IMR-90 (cell line): ENCODE data around the gene ERAS. TPM values are rescaled to one million over a fixed set of nuclear protein-coding genes. Genes with fewer than 3 reads are reported as not detected.

Source experiments
- ATAC-seq: fragments of 200-7000 bp; cut with Tn5 transposase; 2 replicates; pipeline ENCODE4 v1.9.1; 2020; ENCODE audit warnings: low read depth, mild to moderate bottlenecking, moderate library complexity
- BruUV-seq: library from RNA; stranded (reverse); fragments of 400-500 nt; replicated peaks from 2 replicates; lab custom pipeline; 2021; lab: Mats Ljungman, UMichigan
- CTCF ChIA-PET: fragments of 300-600 bp; formaldehyde crosslinking; extraction: SDS; loops from one replicate; lab custom pipeline; 2021; ENCODE audit warnings: antibody characterized with exemption; lab: Yijun Ruan, JAX
- POLR2A ChIA-PET: fragments of 300-600 bp; sonication (Branson Sonifier 250); formaldehyde crosslinking; loops from one replicate; lab custom pipeline; 2022; ENCODE audit warnings: antibody characterized with exemption; ENCODE audit not compliant: unreplicated experiment; lab: Charles Lee
- DNase-seq: peaks from one replicate; pipeline ENCODE4 v3.0.0; 2013
- H2AFZ ChIP-seq: replicated peaks from 2 replicates; pipeline ENCODE3; 2013; ENCODE audit warnings: low read length, mild to moderate bottlenecking; ENCODE audit not compliant: poor library complexity
- H2AK5ac ChIP-seq: 2 replicates; pipeline ENCODE4 v1.6.1; 2013; ENCODE audit warnings: low read depth, low read length, inconsistent platforms
- H2AK9ac ChIP-seq: replicated peaks from 2 replicates; pipeline ENCODE3; 2013; ENCODE audit warnings: mild to moderate bottlenecking, low read depth, low read length, moderate library complexity; ENCODE audit not compliant: poor library complexity
- H2BK120ac ChIP-seq: 2 replicates; pipeline ENCODE4 v1.6.1; 2013; ENCODE audit warnings: low read depth, low read length, inconsistent platforms
- H2BK15ac ChIP-seq: 3 replicates; pipeline ENCODE4 v1.6.1; 2013; ENCODE audit warnings: low read depth, low read length, inconsistent platforms
- H2BK20ac ChIP-seq: 2 replicates; pipeline ENCODE4 v1.6.1; 2013; ENCODE audit warnings: low read depth, mild to moderate bottlenecking, inconsistent platforms, low read length, moderate library complexity
- H2BK5ac ChIP-seq: 2 replicates; pipeline ENCODE4 v1.6.1; 2013; ENCODE audit warnings: mild to moderate bottlenecking, low read depth, low read length, inconsistent platforms; ENCODE audit not compliant: poor library complexity, severe bottlenecking
- H3K14ac ChIP-seq: replicated peaks from 2 replicates; pipeline ENCODE4 v1.6.1; 2013; ENCODE audit warnings: low read depth, low read length, inconsistent platforms
- H3K18ac ChIP-seq: 2 replicates; pipeline ENCODE4 v1.6.1; 2013; ENCODE audit warnings: low read depth, low read length, control low read depth
- H3K23ac ChIP-seq: 2 replicates; pipeline ENCODE4 v1.6.1; 2013; ENCODE audit warnings: low read depth, low read length, inconsistent platforms
- H3K27ac ChIP-seq: 2 replicates; pipeline ENCODE4 v1.5.1; 2013; ENCODE audit warnings: mild to moderate bottlenecking, control low read depth, low read length; ENCODE audit not compliant: insufficient read depth
- H3K27me3 ChIP-seq: 2 replicates; pipeline ENCODE4 v1.6.1; 2013; ENCODE audit warnings: low read length; ENCODE audit not compliant: control insufficient read depth, insufficient read depth
- H3K36me3 ChIP-seq: 2 replicates; pipeline ENCODE4 v1.6.1; 2013; ENCODE audit warnings: low read length, mixed read lengths; ENCODE audit not compliant: control insufficient read depth, insufficient read depth
- H3K4ac ChIP-seq: 2 replicates; pipeline ENCODE4 v1.6.1; 2013; ENCODE audit warnings: low read depth, low read length, inconsistent platforms
- H3K4me1 ChIP-seq: 2 replicates; pipeline ENCODE4 v1.6.1; 2013; ENCODE audit warnings: low read length, mixed read lengths; ENCODE audit not compliant: control insufficient read depth, insufficient read depth
- H3K4me2 ChIP-seq: 2 replicates; pipeline ENCODE4 v1.6.1; 2013; ENCODE audit warnings: low read depth, mild to moderate bottlenecking, control low read depth, low read length, moderate library complexity
- H3K4me3 ChIP-seq: 2 replicates; pipeline ENCODE4 v1.5.1; 2013; ENCODE audit warnings: low read depth, mild to moderate bottlenecking, control low read depth, low read length, moderate library complexity; ENCODE audit not compliant: insufficient read depth
- H3K56ac ChIP-seq: 2 replicates; pipeline ENCODE4 v1.6.1; 2013; ENCODE audit warnings: low read length, inconsistent platforms; ENCODE audit not compliant: insufficient read depth; ENCODE audit errors: extremely low read depth
- H3K79me1 ChIP-seq, 2 experiments: 2 replicates each; pipeline ENCODE4 v1.6.1; 2013; ENCODE audit warnings: low read length in 2 of 2, inconsistent platforms in 1 of 2, low read depth in 1 of 2
- H3K9ac ChIP-seq: 2 replicates; pipeline ENCODE4 v1.6.1; 2013; ENCODE audit warnings: low read depth, low read length, control low read depth
- H3K9me1 ChIP-seq: 2 replicates; pipeline ENCODE4 v1.6.1; 2013; ENCODE audit warnings: low read length, inconsistent platforms; ENCODE audit not compliant: insufficient read depth
- H3K9me3 ChIP-seq: 2 replicates; pipeline ENCODE4 v1.6.1; 2013; ENCODE audit warnings: low read length; ENCODE audit not compliant: control insufficient read depth, insufficient read depth
- H4K20me1 ChIP-seq: 2 replicates; pipeline ENCODE4 v1.6.1; 2013; ENCODE audit warnings: low read length, inconsistent platforms; ENCODE audit not compliant: insufficient read depth
- H4K5ac ChIP-seq: 2 replicates; pipeline ENCODE4 v1.6.1; 2013; ENCODE audit warnings: mild to moderate bottlenecking, low read depth, low read length, control low read depth
- H4K8ac ChIP-seq, 2 experiments: 2 replicates each; pipeline ENCODE4 v1.6.1; 2013; ENCODE audit warnings: low read depth in 2 of 2, low read length in 2 of 2, control low read depth in 1 of 2, inconsistent platforms in 1 of 2
- H4K91ac ChIP-seq: 2 replicates; pipeline ENCODE4 v1.6.1; 2013; ENCODE audit warnings: low read depth, low read length, inconsistent platforms; ENCODE audit not compliant: insufficient read depth
- BHLHE40 ChIP-seq: fragments of 150-350 bp; IDR thresholded peaks from 2 replicates; pipeline ENCODE4 v1.6.1; 2016; ENCODE audit warnings: mild to moderate bottlenecking, low read depth, low read length
- FOS ChIP-seq: fragments of 150-350 bp; IDR thresholded peaks from 2 replicates; pipeline ENCODE4 v1.6.1; 2016; ENCODE audit warnings: low read depth, low read length
- MAFK ChIP-seq: IDR thresholded peaks from 2 replicates; pipeline ENCODE4 v1.6.1; 2012; ENCODE audit warnings: low read depth, low read length, improper control_type of control experiment
- MAZ ChIP-seq: IDR thresholded peaks from 2 replicates; pipeline ENCODE4 v1.6.1; 2012; ENCODE audit warnings: low read depth, mild to moderate bottlenecking, low read length, improper control_type of control experiment, moderate library complexity, borderline replicate concordance
- MXI1 ChIP-seq: IDR thresholded peaks from 2 replicates; pipeline ENCODE4 v1.6.1; 2012; ENCODE audit warnings: low read depth, mild to moderate bottlenecking, low read length, moderate library complexity, borderline replicate concordance
- NFE2L2 ChIP-seq: fragments of 150-350 bp; IDR thresholded peaks from 2 replicates; pipeline ENCODE4 v1.6.1; 2016; ENCODE audit warnings: low read depth, mild to moderate bottlenecking, low read length
- POLR2A ChIP-seq: IDR thresholded peaks from 2 replicates; pipeline ENCODE4 v1.6.1; 2012; ENCODE audit warnings: mild to moderate bottlenecking, low read depth, low read length
- RAD21 ChIP-seq: IDR thresholded peaks from 2 replicates; pipeline ENCODE4 v1.6.1; 2012; ENCODE audit warnings: low read length, improper control_type of control experiment
- RCOR1 ChIP-seq: IDR thresholded peaks from 2 replicates; pipeline ENCODE4 v1.6.1; 2012; ENCODE audit warnings: mild to moderate bottlenecking, low read length, improper control_type of control experiment; ENCODE audit not compliant: insufficient replicate concordance
- SMC3 ChIP-seq: fragments of 150-350 bp; IDR thresholded peaks from 2 replicates; pipeline ENCODE4 v1.6.1; 2016; ENCODE audit warnings: low read depth, mild to moderate bottlenecking, antibody characterized with exemption, low read length, moderate library complexity
- WGBS, 2 experiments: methylation state at CpG; one replicate each; pipeline versions ENCODE4 v1.1.5 to v1.1.7; 2013; ENCODE audit warnings: missing lambda C conversion rate in 2 of 2; ENCODE audit not compliant: insufficient read length in 1 of 2; ENCODE audit errors: extremely low coverage in 2 of 2; 5-methylcytosine and 5-hydroxymethylcytosine counted together
- dilution Hi-C: fragments of 300-500 bp; cut with HindIII; formaldehyde crosslinking; loops from one replicate; pipeline ENCODE4 v1.14.3; 2018; ENCODE audit warnings: low sequenced_read_pairs; ENCODE audit not compliant: unreplicated experiment
- in situ Hi-C: fragments of 300-500 bp; cut with MboI; formaldehyde crosslinking; loops from 3 replicates; pipeline ENCODE4 v1.14.3; 2019; ENCODE audit warnings: low sequenced_read_pairs, inconsistent platforms, mixed read lengths
- intact Hi-C: fragments of 100-400 bp; cut with micrococcal nuclease; formaldehyde crosslinking; loops from 2 replicates; pipeline ENCODE4 v1.10.0; 2022
- polyA plus RNA-seq, 3 experiments: library from polyadenylated mRNA; depleted of rRNA; stranded (reverse); fragments of >200 nt; gene quantifications; 2 replicates each; pipeline ENCODE4 v1.2.3, GENCODE V29; 2012; ENCODE audit warnings: low replicate concordance in 1 of 3
- total RNA-seq: library from RNA; depleted of rRNA; stranded (reverse); fragments of >200 nt; gene quantifications from 2 replicates; pipeline ENCODE4 v1.2.3, GENCODE V29; 2012
- TF ChIP-seq, protein P1 (sequence below): fragments of 150-350 bp; IDR thresholded peaks from 2 replicates; pipeline ENCODE4 v1.6.1; 2016; ENCODE audit warnings: low read depth, mild to moderate bottlenecking, low read length, moderate library complexity, borderline replicate concordance

The ERAS gene
- total and polyA plus RNA-seq, 2 of the 4 experiments (the other 2 are of a cell fraction), result not detected

DNA sequence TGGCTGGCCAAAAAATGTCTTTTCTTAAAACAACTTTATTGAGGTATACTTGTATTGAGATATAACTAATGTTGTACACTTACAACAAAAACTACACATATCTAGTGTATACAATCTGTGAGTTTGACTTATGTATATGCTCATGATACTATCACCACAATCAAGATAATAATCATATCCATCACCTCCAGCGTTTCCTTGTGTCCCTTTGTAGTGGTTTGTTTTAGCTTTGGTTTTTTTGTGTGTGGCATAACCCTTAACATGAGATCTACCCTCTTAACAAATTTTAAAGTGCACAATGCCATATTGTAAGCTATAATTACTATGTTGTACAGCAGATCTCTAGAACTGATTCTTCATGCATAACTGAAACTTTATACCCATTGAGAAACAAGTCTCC, 22.5 kb downstream of the ERAS start:
- 0 out of 2 replicates have a peak, but pooled peaks cover 1% of the 10 kb centered on the region for H3K27me3 ChIP-seq
- intact Hi-C loops (no loop called here), dilution Hi-C loops (no loop called here), in situ Hi-C loops (no loop called here)
- no peak overlapping the region for H3K56ac ChIP-seq
- no peak overlapping the region for H2BK120ac ChIP-seq
- H2BK15ac ChIP-seq, result no peak overlapping the region
- no peaks in the 10 kb centered on the region for H4K20me1 ChIP-seq
- BruUV-seq, result no TSS peak
- no peaks in the 10 kb centered on the region for H3K36me3 ChIP-seq
- H3K4me1 ChIP-seq, result no peaks in the 10 kb centered on the region
- no peak overlapping the region for H2BK5ac ChIP-seq
- no peak overlapping the region for H3K4me3 ChIP-seq
- no peak overlapping the region for H2AFZ ChIP-seq
- ATAC-seq, result no peak
- H2AK9ac ChIP-seq, result no peak overlapping the region
- H3K14ac ChIP-seq, result no peak overlapping the region
- no peaks in the 10 kb centered on the region for H3K9me1 ChIP-seq
- no peak overlapping the region for H3K23ac ChIP-seq
- H3K18ac ChIP-seq, result no peak overlapping the region
- H3K4me2 ChIP-seq, result no peak overlapping the region
- no peak overlapping the region for H4K91ac ChIP-seq
- H3K9me3 ChIP-seq, result no peaks in the 10 kb centered on the region; the same call in 1 of the 2 replicates
- no peak overlapping the region for H3K27ac ChIP-seq
- no peak overlapping the region for H3K9ac ChIP-seq
- POLR2A ChIA-PET, result no interaction called here
- no peak overlapping the region for H2AK5ac ChIP-seq
- no peak overlapping the region for H2BK20ac ChIP-seq
- H3K4ac ChIP-seq, result no peak overlapping the region
- CTCF ChIA-PET, result no interaction called here
- H4K5ac ChIP-seq, result no peak overlapping the region
- no peaks in the 10 kb centered on the region for H3K79me1 ChIP-seq
- no CpG with 5 or more reads among the region's 1 CpG for WGBS, 2 experiments
- no peak for TF ChIP-seq POLR2A
- TF ChIP-seq RCOR1, result no peak
- no peak for TF ChIP-seq FOS
- TF ChIP-seq BHLHE40, result no peak
- no peak for TF ChIP-seq MXI1
- no peak for TF ChIP-seq MAZ
- no peak for TF ChIP-seq SMC3
- no peak for TF ChIP-seq RAD21
- TF ChIP-seq NFE2L2, result no peak
- no peak for TF ChIP-seq MAFK
- TF ChIP-seq, protein P1, sequence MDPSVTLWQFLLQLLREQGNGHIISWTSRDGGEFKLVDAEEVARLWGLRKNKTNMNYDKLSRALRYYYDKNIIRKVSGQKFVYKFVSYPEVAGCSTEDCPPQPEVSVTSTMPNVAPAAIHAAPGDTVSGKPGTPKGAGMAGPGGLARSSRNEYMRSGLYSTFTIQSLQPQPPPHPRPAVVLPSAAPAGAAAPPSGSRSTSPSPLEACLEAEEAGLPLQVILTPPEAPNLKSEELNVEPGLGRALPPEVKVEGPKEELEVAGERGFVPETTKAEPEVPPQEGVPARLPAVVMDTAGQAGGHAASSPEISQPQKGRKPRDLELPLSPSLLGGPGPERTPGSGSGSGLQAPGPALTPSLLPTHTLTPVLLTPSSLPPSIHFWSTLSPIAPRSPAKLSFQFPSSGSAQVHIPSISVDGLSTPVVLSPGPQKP, result no peak
- DNase-seq, result no peak
- no peak overlapping the region for H4K8ac ChIP-seq
